Choroid plexus epithelial cell (primary cell): ENCODE measurements around the gene ADGRD2.

Experiments used
- DNase-seq: peaks from one replicate; pipeline ENCODE4 v3.0.0-alpha.2; 2010; ENCODE audit warnings: low read depth
- H3K4me3 ChIP-seq: 2 replicates; pipeline ENCODE4 v1.5.1; 2011; ENCODE audit warnings: low read depth, mild to moderate bottlenecking, control low read depth, low read length, moderate library complexity
- CTCF ChIP-seq: conservative IDR thresholded peaks from 2 replicates; pipeline ENCODE4 v1.5.1; 2011; ENCODE audit warnings: low read depth, mild to moderate bottlenecking, control low read depth, inconsistent platforms, low read length, moderate library complexity

Gene ADGRD2

DNA sequence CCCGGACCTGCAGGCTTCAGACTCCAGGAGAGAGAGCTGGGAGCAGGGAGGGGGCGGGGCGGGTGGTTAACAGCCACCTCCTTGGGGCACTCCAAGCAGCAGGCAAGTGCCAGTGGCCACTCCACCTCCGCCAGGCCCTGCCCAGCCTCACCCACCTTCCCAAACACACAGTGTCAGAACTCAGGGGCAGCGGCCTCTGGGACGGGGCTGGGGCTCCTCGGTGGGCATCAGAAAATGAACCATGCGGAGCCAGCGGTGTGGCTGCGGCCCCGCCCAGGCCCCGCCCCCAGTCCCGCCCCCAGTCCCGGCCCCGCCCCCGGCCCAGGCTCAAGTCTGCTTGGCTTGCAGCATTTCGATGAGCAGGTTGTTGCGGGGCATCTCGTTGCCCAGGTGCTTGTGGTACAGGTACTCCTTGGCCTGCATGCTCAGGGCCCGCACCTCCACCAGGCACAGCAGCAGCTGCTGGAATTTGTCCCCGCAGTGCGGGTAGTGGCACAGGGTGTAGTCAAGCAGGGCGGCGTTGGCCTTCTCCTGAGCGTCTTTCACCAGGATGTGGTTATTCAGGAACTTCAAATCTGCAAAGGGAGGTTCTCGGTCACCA, 32.3 kb downstream of the ADGRD2 start:
- DNase-seq = no peak
- no peak for TF ChIP-seq CTCF

GRCh38 chr9:124483481-124483880, 33.2 kb downstream of the ADGRD2 start:
- no peak overlapping the region for H3K4me3 ChIP-seq
- DNase-seq = no peak
- no peak for TF ChIP-seq CTCF

More for the DNA sequence above, 32.3 kb downstream of the ADGRD2 start:
- H3K4me3 ChIP-seq = no peak overlapping the region

GRCh38 chr9:124485201-124485600, 35.0 kb downstream of the ADGRD2 start:
- DNase-seq = no peak
- no peak for TF ChIP-seq CTCF
- no peak overlapping the region for H3K4me3 ChIP-seq

DNA sequence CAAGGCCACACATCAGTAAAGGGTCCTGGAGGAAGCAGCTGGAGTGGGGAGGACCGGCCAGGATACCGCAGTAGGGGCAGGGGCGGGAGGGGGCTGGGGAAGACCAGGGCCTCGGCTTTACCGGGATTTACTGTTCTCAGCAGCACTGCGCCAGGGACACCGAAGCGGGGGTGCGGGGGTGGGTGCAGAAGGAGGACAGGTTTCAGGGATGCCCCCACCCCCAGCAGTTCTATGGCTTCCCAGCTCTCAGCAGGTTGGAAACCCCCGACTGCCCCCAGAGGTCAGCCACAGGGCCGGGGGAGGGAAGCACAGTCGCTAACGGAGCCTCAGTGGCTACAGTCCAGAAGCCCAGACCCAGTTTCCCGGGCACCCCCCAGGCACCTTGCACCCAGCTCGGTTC, 35.7 kb downstream of the ADGRD2 start:
- DNase-seq = no peak
- no peak overlapping the region for H3K4me3 ChIP-seq
- no peak for TF ChIP-seq CTCF

DNA sequence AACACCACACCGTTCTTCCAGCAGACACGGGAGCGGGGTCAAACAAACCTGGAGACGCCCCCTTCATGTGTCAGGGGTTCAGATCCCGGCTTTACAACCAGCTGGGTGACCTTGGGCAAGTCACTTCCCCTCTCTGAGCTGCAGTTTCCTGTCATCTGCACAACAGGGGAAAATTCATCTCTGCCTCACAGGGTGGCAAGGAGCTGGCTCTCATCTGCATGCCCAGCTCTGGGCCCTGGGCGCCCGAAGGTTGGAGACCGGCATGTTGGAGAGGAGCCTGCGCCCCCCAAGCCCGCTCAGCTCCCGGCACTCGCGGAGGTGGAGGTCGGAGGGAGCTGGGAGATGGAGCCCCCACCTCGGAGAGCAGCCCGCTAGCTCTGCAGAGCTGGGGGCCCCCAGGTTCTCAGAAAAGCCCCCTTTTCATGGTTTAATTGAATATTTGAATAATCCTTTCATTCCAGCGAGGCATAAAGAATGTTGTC, 36.6 kb downstream of the ADGRD2 start:
- TF ChIP-seq CTCF = no peak
- DNase-seq = no peak
- H3K4me3 ChIP-seq = no peak overlapping the region

GRCh38 chr9:124487260-124488182, 37.3 kb downstream of the ADGRD2 start:
- no peak for TF ChIP-seq CTCF
- DNase-seq = no peak
- H3K4me3 ChIP-seq = no peak overlapping the region
